ENCODE measurements around the gene OR1L8. TPM values are rescaled to one million over a fixed set of nuclear protein-coding genes. Genes with fewer than 3 reads are reported as not detected.

OR1L8 gene
- total RNA-seq, 1 donor from 2014 or later: not detected

DNA sequence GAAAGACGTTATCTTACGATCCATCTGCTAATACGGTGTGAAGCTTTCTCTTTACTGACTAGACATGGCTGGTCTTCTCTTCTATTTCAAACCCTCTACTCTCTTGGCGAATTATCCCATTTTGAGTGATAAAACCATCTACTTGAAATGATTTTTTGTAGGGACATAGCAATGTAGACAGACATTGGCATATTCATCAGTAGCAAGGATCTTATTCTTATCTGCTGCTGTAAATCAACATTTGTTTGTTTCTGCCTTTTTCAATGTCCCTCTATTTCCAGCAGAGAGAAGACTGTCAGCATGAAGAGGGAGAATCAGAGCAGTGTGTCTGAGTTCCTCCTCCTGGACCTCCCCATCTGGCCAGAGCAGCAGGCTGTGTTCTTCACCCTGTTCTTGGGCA, 64.3 kb downstream of the OR1L8 start, which contains the start of gene OR1J4:
Gene OR1J4, plus strand, starts transcription at position 301 of the 400 bp plus-strand sequence. Its CDS starts 0 bp downstream, at position 301.
- ATAC-seq: no peak
- DNase-seq (ENCODE audit: low spot score): no peak

- ATAC-seq (no peak), DNase-seq (ENCODE audit: low spot score) (no peak)
Observed at GRCh38 chr9:122518226-122518625, 65.0 kb downstream of the OR1L8 start.

Other genes starting within 250 kb of the OR1L8 start
- 2.0 TPM for gene PTGS1, start 212.4 kb downstream of the OR1L8 start, total RNA-seq
- gene OR1J1, start 105.5 kb downstream of the OR1L8 start, total RNA-seq: not detected
- not detected for gene OR1J2, start 72.6 kb downstream of the OR1L8 start, total RNA-seq
- gene OR1J4, start 64.2 kb downstream of the OR1L8 start, total RNA-seq: not detected
- gene OR1N1, start 56.1 kb downstream of the OR1L8 start, total RNA-seq: not detected
- not detected for gene OR1N2, start 30.3 kb downstream of the OR1L8 start, total RNA-seq
- not detected for gene OR1Q1, start 31.4 kb upstream of the OR1L8 start, total RNA-seq
- gene OR1B1, start 74.2 kb upstream of the OR1L8 start, total RNA-seq: not detected
- gene OR1L1, start 78.3 kb upstream of the OR1L8 start, total RNA-seq: not detected
- not detected for gene OR1L3, start 91.7 kb upstream of the OR1L8 start, total RNA-seq
- not detected for gene OR1L4, start 140.6 kb upstream of the OR1L8 start, total RNA-seq
- gene OR1L6, start 158.9 kb upstream of the OR1L8 start, total RNA-seq: not detected
- gene OR5C1, start 205.5 kb upstream of the OR1L8 start, total RNA-seq: not detected
- gene OR1K1, start 216.7 kb upstream of the OR1L8 start, total RNA-seq: not detected
- 4.8 TPM for gene PDCL, start 245.2 kb upstream of the OR1L8 start, total RNA-seq

Data from left lobe of liver (tissue), 2 donors.